GM20431 (cell line): Measurements from ENCODE around the gene ZNF143.
"Not testable (repeated sequence)": the region's sequence is repeated elsewhere in the genome, so short reads cannot be mapped to it uniquely, and the experiment has no call there.

Source experiments
- in situ Hi-C: fragments of 300-500 bp; cut with MseI, MboI; formaldehyde crosslinking; loops from one replicate; pipeline ENCODE4 v1.15.0; 2020; ENCODE audit warnings: low sequenced_read_pairs; ENCODE audit not compliant: unreplicated experiment

ZNF143 gene

DNA sequence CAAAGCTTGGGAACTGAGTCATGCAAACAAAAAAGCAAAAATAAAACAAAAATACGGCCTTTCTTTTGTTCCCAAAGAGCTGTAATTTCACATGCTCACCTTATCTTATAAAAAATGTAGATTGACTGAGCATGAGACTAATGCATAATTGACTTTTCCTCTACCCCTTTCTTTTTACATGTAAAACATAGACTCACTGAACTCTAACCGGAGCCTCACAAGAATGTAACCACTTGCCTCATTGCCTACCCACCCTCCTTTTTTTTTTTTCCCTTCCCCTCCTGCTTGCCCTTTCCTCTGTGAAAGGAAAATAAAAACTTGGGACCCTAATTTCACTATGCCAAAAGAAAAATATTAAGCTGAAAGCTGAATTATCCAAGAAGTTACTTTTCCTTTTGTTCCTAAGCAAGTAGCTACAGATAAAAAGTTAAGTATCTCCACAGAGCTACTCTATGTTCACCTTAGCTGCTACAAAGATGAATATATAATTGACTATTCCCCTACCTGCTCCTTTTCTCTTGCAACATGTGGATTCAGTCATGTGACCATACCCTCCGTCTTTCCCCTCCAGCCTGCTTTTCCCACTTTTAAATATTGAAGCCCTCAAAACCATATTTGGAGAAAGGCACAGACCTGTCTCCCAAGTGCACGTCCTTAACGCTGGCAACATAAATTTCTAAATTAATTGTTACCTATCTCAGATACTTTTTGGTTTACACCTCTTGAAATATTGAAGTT is 73.1 kb downstream of the ZNF143 start:
- in situ Hi-C loops: no loop called here

DNA sequence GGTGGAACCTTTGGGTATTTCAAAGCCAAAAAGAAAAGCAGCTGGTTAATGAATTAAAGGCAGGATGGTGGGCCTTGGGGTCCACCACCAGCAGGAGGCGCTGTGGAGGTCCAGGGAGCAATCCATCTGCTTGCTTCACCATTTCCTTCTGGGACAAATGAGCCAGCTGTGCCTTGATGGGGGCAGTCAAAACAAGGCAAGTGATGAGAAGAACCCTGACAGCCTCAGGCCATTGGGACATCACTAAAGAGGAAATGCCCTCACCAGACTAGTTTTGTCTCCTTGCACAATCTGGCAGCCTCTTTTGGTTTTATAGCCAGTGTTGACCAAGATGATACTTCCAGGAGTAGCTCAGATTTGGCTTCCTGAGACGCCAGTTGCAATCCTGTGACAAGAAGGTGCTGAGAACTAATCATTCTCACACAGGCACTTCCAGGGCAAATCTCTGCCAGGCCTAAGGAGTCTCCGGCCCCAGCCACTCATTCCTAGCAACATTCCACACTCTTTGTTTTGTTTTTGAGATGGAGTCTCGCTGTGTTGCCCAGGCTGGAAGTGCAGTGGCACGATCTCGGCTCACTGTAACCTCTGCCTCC is 74.5 kb downstream of the ZNF143 start:
- in situ Hi-C loops: no loop called here

DNA sequence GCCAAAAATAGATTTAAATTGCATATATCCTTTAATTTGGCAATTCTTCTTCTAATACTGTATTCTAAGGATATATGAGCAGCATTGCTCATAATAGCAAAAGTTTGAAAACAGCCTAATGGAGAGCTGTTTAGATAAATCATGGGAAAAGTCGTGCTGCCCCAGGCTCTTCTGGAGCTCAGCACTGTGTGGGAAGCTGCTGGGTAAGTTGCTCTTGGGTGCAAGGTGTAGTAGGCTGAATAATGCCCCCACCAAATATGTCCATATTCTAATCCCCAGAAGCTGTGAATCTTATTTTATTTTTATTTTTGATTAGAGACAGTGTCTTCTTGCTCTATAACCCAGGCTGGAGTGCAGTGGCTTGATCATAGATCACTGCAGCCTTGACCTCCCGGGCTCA is 77.7 kb downstream of the ZNF143 start:
- in situ Hi-C loops: no loop called here

GRCh38 chr11:9549216-9549615 is 88.4 kb downstream of the ZNF143 start:
- in situ Hi-C loops: not testable (repeated sequence)

DNA sequence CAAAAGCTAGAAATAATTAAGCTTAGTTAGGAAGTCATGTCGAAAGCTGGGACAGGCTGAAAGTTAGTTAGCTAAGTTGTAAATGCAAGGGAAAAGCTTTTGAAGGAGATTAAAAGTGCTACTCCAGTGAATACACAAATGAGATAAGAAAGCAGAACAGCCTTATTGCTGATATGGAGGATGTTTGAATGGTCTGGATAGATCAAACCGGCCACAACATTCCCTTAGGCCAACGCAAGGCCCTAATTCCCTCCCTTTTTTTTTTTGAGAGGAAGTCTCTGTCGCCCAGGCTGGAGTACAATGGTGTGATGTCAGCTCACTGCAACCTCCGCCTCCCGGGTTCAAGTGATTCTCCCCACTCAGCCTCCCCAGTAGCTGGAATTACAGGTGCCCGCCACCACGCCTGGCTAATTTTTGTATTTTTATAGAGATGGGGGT is 89.4 kb downstream of the ZNF143 start:
- in situ Hi-C loops: no loop called here

DNA sequence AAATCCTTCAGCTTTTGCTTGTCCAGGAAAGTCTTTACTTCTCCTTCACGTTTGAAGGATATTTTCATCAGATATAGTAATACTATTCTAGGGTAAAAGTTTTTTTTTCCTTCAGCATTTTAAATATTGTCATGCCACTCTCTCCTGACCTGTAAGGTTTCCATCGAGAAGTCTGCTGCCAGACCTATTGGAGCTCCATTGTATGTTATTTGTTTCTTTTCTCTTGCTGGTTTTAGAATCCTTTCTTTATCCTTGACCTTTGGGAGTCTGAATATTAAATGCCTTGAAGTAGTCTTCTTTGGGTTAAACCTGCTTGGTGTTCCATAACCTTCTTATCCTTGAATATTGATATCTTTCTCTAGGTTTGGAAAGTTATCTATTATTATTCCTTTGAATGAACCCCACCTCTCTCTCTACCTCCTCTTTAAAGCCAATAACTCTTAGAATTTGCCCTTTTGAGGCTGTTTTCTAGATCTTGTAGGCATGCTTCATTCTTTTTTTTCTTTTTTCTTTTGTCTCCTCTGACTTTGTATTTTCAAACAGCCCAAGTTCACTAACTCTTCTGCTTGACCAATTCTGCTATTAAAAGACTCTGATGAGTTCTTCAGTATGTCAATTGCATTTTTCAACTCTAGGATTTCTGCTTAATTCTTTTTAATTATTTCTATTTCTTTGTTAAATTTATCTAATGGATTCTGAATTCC is 100.6 kb downstream of the ZNF143 start:
- in situ Hi-C loops: no loop called here

- in situ Hi-C loops: no loop called here
Measured at GRCh38 chr11:9562716-9563115, 101.9 kb downstream of the ZNF143 start.

GRCh38 chr11:9563196-9563730 is 102.5 kb downstream of the ZNF143 start:
- in situ Hi-C loops: no loop called here

- in situ Hi-C loops: no loop called here
Measured at GRCh38 chr11:9565822-9566560, 105.2 kb downstream of the ZNF143 start.

- in situ Hi-C loops: no loop called here
Measured at GRCh38 chr11:9566561-9567063, 105.8 kb downstream of the ZNF143 start.

DNA sequence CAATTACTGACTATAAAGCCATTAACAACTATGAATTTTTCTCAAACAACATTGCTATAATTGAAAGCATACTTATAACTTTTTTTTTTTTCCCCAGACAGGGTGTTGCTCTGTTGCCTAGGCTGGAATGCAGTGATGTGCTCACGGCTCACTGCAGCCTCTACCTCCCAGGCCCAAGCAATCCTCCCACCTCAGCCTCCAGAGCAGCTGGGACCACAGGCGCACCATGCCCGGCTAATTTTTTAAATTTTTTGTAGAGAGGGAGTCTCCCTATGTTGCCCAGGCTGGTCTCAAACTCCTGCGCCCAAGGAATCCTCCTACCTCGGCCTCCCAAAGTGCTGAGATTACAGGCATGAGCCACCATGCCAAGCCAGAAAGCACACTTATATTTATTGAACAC is 106.6 kb downstream of the ZNF143 start:
- in situ Hi-C loops: no loop called here

- in situ Hi-C loops: no loop called here
Measured at GRCh38 chr11:9568161-9568853, 107.5 kb downstream of the ZNF143 start.

DNA sequence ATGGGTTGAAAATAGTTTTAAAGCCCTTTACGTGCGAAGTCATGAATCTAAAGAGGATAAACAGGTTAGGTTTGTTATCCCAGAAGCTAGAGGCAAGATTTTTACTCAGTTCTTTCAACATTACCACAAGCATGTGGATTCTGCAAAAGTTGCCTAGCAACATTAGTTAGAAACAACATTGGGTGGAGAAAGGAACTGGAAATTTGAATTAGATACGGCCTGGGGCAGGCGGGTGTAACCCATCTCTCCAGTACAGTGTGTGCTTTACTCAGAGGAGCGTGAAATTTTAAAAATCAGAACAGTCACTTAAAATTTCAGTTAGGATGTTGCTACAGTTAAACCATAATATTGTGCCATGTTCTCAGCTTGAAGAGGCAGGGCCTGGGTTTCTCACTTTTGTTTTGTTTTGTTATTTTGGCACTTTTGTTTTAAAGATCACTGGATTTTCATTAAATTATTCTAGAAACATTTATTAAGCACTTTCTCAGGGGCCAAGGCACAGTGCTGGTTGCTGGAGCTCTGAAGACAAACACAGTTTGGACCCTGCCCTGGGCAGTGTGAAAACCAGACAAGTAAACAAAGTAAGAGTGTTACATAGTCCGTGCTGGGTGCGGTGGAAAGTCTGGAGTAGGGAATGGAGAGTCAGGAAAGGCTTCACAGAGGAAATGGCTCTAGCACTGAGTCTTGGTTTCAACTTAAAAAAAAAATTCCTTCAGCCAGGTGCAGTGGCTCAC is 108.2 kb downstream of the ZNF143 start:
- in situ Hi-C loops: no loop called here

- in situ Hi-C loops: no loop called here
Measured at GRCh38 chr11:9569588-9570164, 108.9 kb downstream of the ZNF143 start.

DNA sequence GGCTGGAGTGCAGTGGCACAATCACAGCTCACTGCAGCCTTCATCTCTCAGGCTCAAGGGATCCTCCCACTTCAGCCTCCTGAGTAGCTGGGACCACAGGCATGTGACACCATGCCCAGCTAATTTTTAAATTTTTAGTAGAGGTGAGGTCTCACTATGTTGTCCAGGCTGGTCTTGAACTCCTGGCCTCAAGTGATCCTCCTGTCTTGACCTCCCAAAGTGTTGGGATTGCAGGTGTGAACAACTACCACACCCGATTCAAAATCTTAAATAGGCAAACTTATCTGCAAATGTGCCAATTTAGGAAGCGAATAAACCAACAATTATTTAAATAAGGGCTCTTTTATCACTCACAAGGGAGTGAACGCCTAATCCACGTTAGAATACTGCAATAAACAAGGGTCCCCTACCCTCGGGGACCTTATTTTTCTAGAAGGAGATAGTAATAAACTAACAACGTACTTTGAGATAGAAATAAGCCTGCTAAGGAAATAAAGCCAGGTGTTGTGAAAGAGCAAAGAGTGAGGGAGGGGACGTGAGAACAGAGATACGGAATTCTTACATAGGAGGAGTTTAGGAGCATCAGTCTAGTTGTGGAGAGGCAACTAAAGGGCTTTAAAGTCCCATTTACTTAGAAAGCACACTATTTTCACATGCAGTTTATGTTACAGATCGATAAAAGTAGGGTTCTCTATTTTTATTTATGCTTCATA is 109.7 kb downstream of the ZNF143 start:
- in situ Hi-C loops: no loop called here

GRCh38 chr11:9571071-9571762 is 110.4 kb downstream of the ZNF143 start:
- in situ Hi-C loops: no loop called here

DNA sequence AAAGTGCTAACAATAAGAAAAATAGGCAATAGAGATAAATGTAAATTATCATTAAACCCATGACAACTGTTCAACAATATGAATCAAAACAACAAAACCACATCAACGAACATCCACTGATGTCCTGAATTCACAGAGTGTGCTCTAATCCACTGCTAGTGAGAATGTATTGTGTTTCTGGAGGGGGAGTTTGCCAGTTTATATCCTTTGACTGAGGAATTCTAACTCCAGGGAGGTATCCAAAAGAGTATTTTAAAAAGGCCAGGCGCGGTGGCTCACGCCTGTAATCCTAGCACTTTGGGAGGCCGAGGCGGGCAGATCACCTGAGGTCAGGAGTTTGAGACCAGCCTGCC is 110.9 kb downstream of the ZNF143 start:
- in situ Hi-C loops: no loop called here
